ENCODE results near the gene THAP8.

GRCh38 chr19:36081894-36082293 is 27.8 kb upstream of the THAP8 start:
- no peak for TF ChIP-seq CTCF (IDR thresholded peaks at IDR 0.05; ENCODE audit: extremely low read depth in 1 of 2, insufficient read depth in 1 of 2, low read depth in 1 of 2, low read length in 2 of 2)
- TF ChIP-seq POLR2A (IDR thresholded peaks at IDR 0.05; ENCODE audit: low read depth, low read length): no peak
- TF ChIP-seq MAX (IDR thresholded peaks at IDR 0.05; ENCODE audit: insufficient read depth, insufficient read length): no peak
- no peak for TF ChIP-seq EZH2 (IDR thresholded peaks at IDR 0.05; ENCODE audit: borderline replicate concordance, low read depth, low read length, severe bottlenecking)
- TF ChIP-seq FOS (IDR thresholded peaks at IDR 0.05; ENCODE audit: borderline replicate concordance, insufficient read depth, low read length): no peak
- TF ChIP-seq JUN (IDR thresholded peaks at IDR 0.05; ENCODE audit: borderline replicate concordance, insufficient read depth, insufficient read length, low read depth): no peak
- TF ChIP-seq POLR2AphosphoS5 (IDR thresholded peaks at IDR 0.05; ENCODE audit: insufficient read depth, low read depth, low read length): no peak
- TF ChIP-seq MYC (IDR thresholded peaks at IDR 0.05; ENCODE audit: low read depth, low read length): no peak
- TF ChIP-seq GATA2 (IDR thresholded peaks at IDR 0.05; ENCODE audit: insufficient read depth, insufficient read length, low read depth, low read length): no peak
